ENCODE data around the gene DNER.
"Not testable (repeated sequence)": the region's sequence is repeated elsewhere in the genome, so short reads cannot be mapped to it uniquely, and the experiment has no call there.

Gene DNER

GRCh38 chr2:229715895-229716507, 1.6 kb upstream of the DNER start:
- DNase-seq = no peak

GRCh38 chr2:229714736-229715541, 584 bp upstream of the DNER start:
- no peak for DNase-seq

- DNase-seq = no peak
Observed at GRCh38 chr2:229713371-229714079, 830 bp downstream of the DNER start.

- DNase-seq = no peak
Observed at GRCh38 chr2:229712136-229712535, 2.2 kb downstream of the DNER start.

- no peak for DNase-seq
Observed at GRCh38 chr2:229708335-229708734, 6.0 kb downstream of the DNER start.

GRCh38 chr2:229703909-229704630, 10.3 kb downstream of the DNER start:
- DNase-seq = no peak

GRCh38 chr2:229701716-229702115, 12.6 kb downstream of the DNER start:
- DNase-seq = no peak

GRCh38 chr2:229701062-229701461, 13.3 kb downstream of the DNER start:
- DNase-seq = no peak

- no peak for DNase-seq
Observed at GRCh38 chr2:229695961-229696360, 18.4 kb downstream of the DNER start.

GRCh38 chr2:229693845-229694244, 20.5 kb downstream of the DNER start:
- DNase-seq = not testable (repeated sequence)

- no peak for DNase-seq
Observed at GRCh38 chr2:229691631-229692030, 22.7 kb downstream of the DNER start.

GRCh38 chr2:229689307-229689839, 25.0 kb downstream of the DNER start:
- no peak for DNase-seq

GRCh38 chr2:229688141-229688540, 26.2 kb downstream of the DNER start:
- DNase-seq = no peak

GRCh38 chr2:229686122-229686919, 28.0 kb downstream of the DNER start:
- no peak for DNase-seq

GRCh38 chr2:229684942-229685562, 29.3 kb downstream of the DNER start:
- no peak for DNase-seq

- no peak for DNase-seq
Observed at GRCh38 chr2:229679393-229680125, 34.8 kb downstream of the DNER start.

- no peak for DNase-seq
Observed at GRCh38 chr2:229675569-229675968, 38.8 kb downstream of the DNER start.

- no peak for DNase-seq
Observed at GRCh38 chr2:229674830-229675530, 39.4 kb downstream of the DNER start.

- no peak for DNase-seq
Observed at GRCh38 chr2:229673676-229674075, 40.7 kb downstream of the DNER start.

- no peak for DNase-seq
Observed at GRCh38 chr2:229672021-229672420, 42.3 kb downstream of the DNER start.

Measured in NK-92 treated with Interleukin-12 subunit alpha and Interleukin-12 subunit beta, amount 100 ng/mL, for 24 hours (cell line).